Activated T-helper 1 cell treated with anti-CD3 and anti-CD28 coated beads, Interleukin-2, amount 50 U/mL, for 16 hours (primary cell): Measurements from ENCODE around the gene SIMC1.
A peak's percentile ranks its signal among the peaks of the same experiment; 100 is the strongest.

Source experiments
- DNase-seq, 2 donors: peaks; one replicate each; pipeline ENCODE4 v3.0.0-alpha.2; 2020; ENCODE audit warnings: low read depth in 1 of 2, low spot score in 1 of 2

The SIMC1 gene

GRCh38 chr5:176361437-176362232 is 123.4 kb downstream of the SIMC1 start, which contains the start of gene KIAA1191:
KIAA1191 (minus strand) TSS chr5:176361764; CDS start chr5:176359508, 2,256 bp downstream.
- DNase-seq: peak; percentile 86 to 92

- DNase-seq: no peak
Measured at GRCh38 chr5:176362233-176362490, 123.9 kb downstream of the SIMC1 start.

- DNase-seq: no peak
Measured at GRCh38 chr5:176364765-176365350, 126.6 kb downstream of the SIMC1 start.

- peak in 1 of 2 donors; percentile 56 for DNase-seq
Measured at GRCh38 chr5:176365351-176366231, 127.4 kb downstream of the SIMC1 start, which contains the start of gene ARL10. ARL10 (plus strand) TSS chr5:176365487; CDS start chr5:176365564, 77 bp downstream.

GRCh38 chr5:176366232-176366894 is 128.1 kb downstream of the SIMC1 start:
- DNase-seq: no peak

GRCh38 chr5:176368726-176369125 is 130.5 kb downstream of the SIMC1 start:
- DNase-seq: no peak

GRCh38 chr5:176369934-176370711 is 131.9 kb downstream of the SIMC1 start:
- no peak for DNase-seq

GRCh38 chr5:176371621-176372539 is 133.7 kb downstream of the SIMC1 start:
- DNase-seq: no peak

GRCh38 chr5:176373100-176373818 is 135.0 kb downstream of the SIMC1 start:
- DNase-seq: no peak

- DNase-seq: no peak
Measured at GRCh38 chr5:176379881-176380280, 141.7 kb downstream of the SIMC1 start.

- DNase-seq: no peak
Measured at GRCh38 chr5:176381423-176381822, 143.2 kb downstream of the SIMC1 start.

GRCh38 chr5:176381979-176382378 is 143.8 kb downstream of the SIMC1 start:
- no peak for DNase-seq

GRCh38 chr5:176382721-176383120 is 144.5 kb downstream of the SIMC1 start:
- no peak for DNase-seq

GRCh38 chr5:176383248-176383905 is 145.2 kb downstream of the SIMC1 start:
- DNase-seq: no peak

- no peak for DNase-seq
Measured at GRCh38 chr5:176383961-176384360, 145.7 kb downstream of the SIMC1 start.

- DNase-seq: no peak
Measured at GRCh38 chr5:176384366-176384930, 146.2 kb downstream of the SIMC1 start.

- no peak for DNase-seq
Measured at GRCh38 chr5:176384991-176385390, 146.8 kb downstream of the SIMC1 start.

GRCh38 chr5:176386491-176386890 is 148.3 kb downstream of the SIMC1 start:
- DNase-seq: no peak
